GM21423 (cell line): Measurements from ENCODE around the gene HSF2.
"Not testable (repeated sequence)": the region's sequence is repeated elsewhere in the genome, so short reads cannot be mapped to it uniquely, and the experiment has no call there.

Experiments
- ATAC-seq: cut with Tn5 transposase; IDR thresholded peaks from one replicate; pipeline ENCODE4 v1.9.1; 2021; ENCODE audit warnings: mild to moderate bottlenecking, moderate library complexity; ENCODE audit not compliant: unreplicated experiment

Gene HSF2

DNA sequence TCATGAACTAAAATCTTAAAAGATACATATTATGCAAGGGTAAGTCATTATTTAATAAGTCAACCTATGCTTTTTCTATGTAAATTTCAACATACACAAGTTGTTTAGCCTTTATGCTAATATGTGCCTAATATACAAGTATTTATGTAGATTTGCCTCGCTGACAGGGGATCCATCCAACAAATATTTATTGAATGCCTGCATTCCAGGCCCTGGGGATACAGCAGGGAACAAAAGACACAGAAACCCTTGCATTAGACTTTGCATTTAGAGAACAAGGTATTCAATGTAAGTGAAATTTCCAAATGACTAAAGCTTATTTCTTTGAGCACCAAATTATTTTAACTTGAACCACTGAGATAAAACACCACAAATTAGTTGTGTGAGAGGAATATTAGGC, 53.1 kb downstream of the HSF2 start:
- ATAC-seq, result no peak

DNA sequence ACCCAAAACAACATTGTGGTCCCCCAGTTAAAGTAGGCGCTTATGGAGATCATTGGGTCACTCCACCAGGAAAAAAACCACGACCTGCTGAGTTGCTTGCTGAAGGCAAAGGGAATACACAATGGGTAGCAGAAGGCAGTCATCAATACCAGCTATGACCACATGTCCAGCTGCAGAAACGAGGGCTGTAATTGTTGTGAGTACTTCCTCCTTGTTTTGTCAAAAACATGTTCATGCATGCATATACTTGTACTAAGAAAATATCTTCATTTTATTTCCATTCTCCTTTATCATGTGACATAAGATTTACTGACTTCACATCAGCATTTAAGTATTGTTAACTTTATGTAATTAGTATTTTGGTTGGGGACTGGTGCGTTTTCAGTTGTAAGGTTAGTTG, 55.2 kb downstream of the HSF2 start:
- no peak for ATAC-seq

GRCh38 chr6:122455116-122455515, 55.7 kb downstream of the HSF2 start:
- ATAC-seq, result not testable (repeated sequence)

DNA sequence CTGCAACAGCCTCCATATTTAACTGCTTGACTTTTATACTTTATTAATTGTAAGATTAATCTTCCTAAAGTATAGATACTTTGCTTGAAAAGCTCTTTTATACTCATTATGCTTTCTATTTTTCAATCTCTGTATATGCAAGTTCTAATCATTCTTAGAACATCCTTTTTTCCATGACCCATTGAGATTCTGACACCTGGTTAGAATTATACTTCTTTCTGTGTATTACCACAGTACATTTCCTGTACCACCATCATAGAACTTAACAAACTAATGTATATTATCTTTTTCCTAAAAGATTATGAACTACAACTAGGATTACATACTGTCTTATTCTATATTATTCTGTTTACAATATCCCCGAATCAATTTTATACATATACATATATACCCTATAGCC, 58.6 kb downstream of the HSF2 start:
- ATAC-seq, result no peak

DNA sequence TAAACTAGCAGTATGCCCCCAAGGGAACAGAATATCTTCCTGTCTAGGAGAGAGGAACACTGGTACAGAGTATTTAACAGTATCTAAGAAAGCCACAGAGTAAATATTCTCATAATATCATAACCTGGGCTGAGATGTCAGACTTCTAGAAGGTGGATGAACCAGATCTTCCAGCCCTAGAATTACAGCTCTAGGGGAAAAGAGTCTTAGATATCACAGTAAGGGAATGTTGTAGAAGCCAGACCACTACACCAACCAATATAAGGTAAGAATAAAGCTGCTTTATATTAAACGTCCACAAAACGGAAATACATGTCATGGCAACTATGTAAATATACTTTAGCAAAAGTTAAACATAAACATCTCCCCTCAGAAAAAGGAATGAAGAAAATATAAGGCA, 59.8 kb downstream of the HSF2 start:
- ATAC-seq, result no peak

GRCh38 chr6:122459865-122460416, 60.5 kb downstream of the HSF2 start:
- ATAC-seq, result not testable (repeated sequence)

DNA sequence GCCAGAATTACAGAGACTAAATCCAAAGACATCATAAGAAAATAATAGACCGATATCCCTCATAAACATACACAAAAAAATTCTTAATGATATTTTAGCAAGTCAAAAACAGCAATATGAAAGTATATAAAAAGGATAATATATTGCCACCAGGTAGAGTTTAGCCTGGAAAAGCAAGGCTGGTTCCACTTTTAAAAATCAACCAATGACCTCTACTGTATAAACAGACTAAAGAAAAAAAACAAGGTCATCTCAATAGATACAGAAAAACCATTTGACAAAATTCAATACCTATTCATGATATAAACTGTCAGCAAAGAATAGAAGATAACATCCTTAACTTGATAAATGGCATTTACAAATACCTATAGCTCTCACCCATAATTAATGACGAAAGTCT, 62.4 kb downstream of the HSF2 start:
- ATAC-seq, result no peak

DNA sequence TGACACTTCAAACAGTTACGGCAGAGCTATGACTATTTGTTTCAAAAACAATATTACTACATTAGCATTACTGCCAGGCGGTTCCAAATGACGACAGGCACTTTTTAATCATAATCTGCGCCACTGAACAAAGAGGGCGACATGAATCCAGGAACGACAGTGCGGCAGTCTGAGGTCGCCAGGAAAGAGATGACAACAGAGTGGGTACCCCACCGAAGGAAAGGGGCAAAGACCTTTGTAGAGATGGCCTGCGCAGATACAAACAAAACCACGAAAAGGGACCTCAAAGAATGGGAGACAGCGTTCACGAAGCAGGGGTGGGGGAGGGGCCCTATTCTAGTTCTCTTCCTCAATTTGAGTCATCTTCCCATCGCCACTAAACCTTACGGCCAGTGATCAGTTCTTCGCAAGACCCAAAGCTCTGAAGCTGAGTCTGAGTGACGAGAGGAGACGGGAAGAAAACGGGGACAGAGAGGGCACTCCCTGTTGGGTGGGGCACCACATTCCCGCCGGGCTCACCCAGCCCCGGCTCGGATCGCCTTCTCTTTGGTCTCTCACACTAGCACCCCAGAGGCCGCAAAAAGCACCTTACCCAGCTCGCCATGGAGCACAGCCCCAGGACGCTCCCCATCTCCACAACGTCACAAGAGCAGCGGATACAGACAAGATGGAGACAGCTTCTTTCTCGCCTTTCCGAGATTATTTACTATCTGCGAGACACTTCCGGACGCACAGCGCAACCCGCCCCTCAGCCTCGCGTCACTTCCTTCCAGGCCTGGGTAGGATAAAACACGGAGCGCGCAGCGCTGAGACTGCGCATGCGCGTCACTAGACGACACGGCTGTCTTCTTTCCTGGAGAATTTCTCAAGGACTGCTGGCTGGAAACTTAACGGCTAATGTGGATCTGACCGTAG, 71.9 kb downstream of the HSF2 start, which contains the start of gene SERINC1:
Gene SERINC1, minus strand, starts transcription at position 701 of the 915 bp plus-strand sequence. Its CDS starts 70 bp downstream, at position 631.
- ATAC-seq, result peak; percentile 99

GRCh38 chr6:122472022-122472340, 72.5 kb downstream of the HSF2 start:
- ATAC-seq, result peak; percentile 52

- ATAC-seq, result no peak
Observed at GRCh38 chr6:122476131-122476530, 76.7 kb downstream of the HSF2 start.

- no peak for ATAC-seq
Observed at GRCh38 chr6:122482750-122483080, 83.3 kb downstream of the HSF2 start.
